GM12878 (cell line): ENCODE results near the gene ICE1. TPM values are rescaled to one million over a fixed set of nuclear protein-coding genes. Genes with fewer than 3 reads are reported as not detected.

Experiments used
- ATAC-seq: fragments of 200-7000 bp; cut with Tn5 transposase; 3 replicates; pipeline ENCODE4 v1.9.1; 2020; ENCODE audit warnings: mild to moderate bottlenecking, moderate library complexity
- BruUV-seq: library from RNA; stranded (reverse); fragments of 400-500 nt; replicated peaks from 2 replicates; lab custom pipeline; 2021; lab: Mats Ljungman, UMichigan
- CTCF ChIA-PET: fragments of 300-600 bp; sonication (Branson Sonifier 250); formaldehyde crosslinking; extraction: SDS; loops from one replicate; lab custom pipeline; 2021; ENCODE audit warnings: inconsistent platforms; lab: Yijun Ruan, JAX
- POLR2A ChIA-PET: fragments of 350-600 bp; formaldehyde crosslinking; extraction: SDS; loops from one replicate; lab custom pipeline; 2021; ENCODE audit warnings: inconsistent platforms; lab: Charles Lee
- RAD21 ChIA-PET: fragments of 300-600 bp; sonication (Branson Sonifier 250); formaldehyde crosslinking; loops from one replicate; lab custom pipeline; 2023; ENCODE audit warnings: antibody characterized with exemption; ENCODE audit not compliant: unreplicated experiment; lab: Charles Lee
- SMC1A ChIA-PET: fragments of 300-600 bp; sonication (Branson Sonifier 250); formaldehyde crosslinking; loops from one replicate; lab custom pipeline; 2023; ENCODE audit not compliant: unreplicated experiment, uncharacterized antibody; lab: Charles Lee
- DNase-seq: peaks from one replicate; pipeline ENCODE4 v3.0.0-alpha.2; 2011; ENCODE audit warnings: low read depth, low spot score
- FAIRE-seq: peaks from 3 replicates; lab custom pipeline; 2011; peaks lifted over from hg19 to GRCh38; lab: Jason Lieb, UNC
- H2AFZ ChIP-seq: 2 replicates; pipeline ENCODE4 v1.6.0; 2011; ENCODE audit warnings: low read depth, low read length, control low read depth; ENCODE audit not compliant: control insufficient read depth
- H3K27ac ChIP-seq: 2 replicates; pipeline ENCODE4 v1.5.1; 2011; ENCODE audit warnings: control low read depth; ENCODE audit not compliant: control insufficient read depth, insufficient read depth
- H3K27me3 ChIP-seq, 2 experiments: replicated peaks in 1 of 2; 2 replicates each; pipeline versions ENCODE4 v1.6.0 to v1.6.1; 2011; ENCODE audit warnings: low read length in 1 of 2; ENCODE audit not compliant: control insufficient read depth in 2 of 2, insufficient read depth in 2 of 2
- H3K36me3 ChIP-seq, 2 experiments: 2 replicates each; pipeline ENCODE4 v1.5.1; 2011; ENCODE audit warnings: low read length in 1 of 2; ENCODE audit not compliant: control insufficient read depth in 2 of 2, insufficient read depth in 2 of 2
- H3K4me1 ChIP-seq: 2 replicates; pipeline ENCODE4 v1.6.1; 2011; ENCODE audit warnings: mild to moderate bottlenecking, low read length, moderate library complexity, mixed read lengths; ENCODE audit not compliant: control insufficient read depth, insufficient read depth
- H3K4me2 ChIP-seq: 2 replicates; pipeline ENCODE4 v1.6.0; 2011; ENCODE audit warnings: control low read depth; ENCODE audit not compliant: control insufficient read depth, insufficient read depth
- H3K4me3 ChIP-seq: fragments of 200-600 bp; sonication (generic); 2 replicates; pipeline ENCODE4 v1.5.1; 2016
- H3K79me2 ChIP-seq: 2 replicates; pipeline ENCODE4 v1.6.0; 2011; ENCODE audit warnings: low read length; ENCODE audit not compliant: control insufficient read depth, insufficient read depth
- H3K9ac ChIP-seq: 2 replicates; pipeline ENCODE4 v1.8.0; 2011; ENCODE audit warnings: low read length, control low read depth, mixed read lengths; ENCODE audit not compliant: control insufficient read depth, insufficient read depth
- H3K9me3 ChIP-seq: replicated peaks from 3 replicates; pipeline ENCODE4 v1.5.1; 2011; ENCODE audit warnings: mild to moderate bottlenecking, low read length; ENCODE audit not compliant: control insufficient read depth, insufficient read depth
- H4K20me1 ChIP-seq: 2 replicates; pipeline ENCODE4 v1.6.0; 2011; ENCODE audit not compliant: control insufficient read depth, insufficient read depth
- CHD1 ChIP-seq: IDR thresholded peaks from 2 replicates; pipeline ENCODE4 v1.6.1; 2012; ENCODE audit warnings: low read depth, low read length, improper control_type of control experiment
- IRF5 ChIP-seq: fragments of 450-650 bp; IDR thresholded peaks from 2 replicates; pipeline ENCODE4 v1.6.1; 2017; ENCODE audit warnings: borderline replicate concordance
- NBN ChIP-seq: fragments of 450-650 bp; IDR thresholded peaks from 2 replicates; pipeline ENCODE4 v1.6.1; 2016
- RFX5 ChIP-seq: IDR thresholded peaks from 2 replicates; pipeline ENCODE4 v1.6.1; 2011; ENCODE audit warnings: low read depth, low read length, improper control_type of control experiment
- WGBS: methylation state at CpG from one replicate; pipeline ENCODE4 v1.1.6; 2016; ENCODE audit warnings: low lambda C conversion rate; ENCODE audit not compliant: insufficient replicate concordance, insufficient coverage; ENCODE audit errors: missing lambda C conversion rate; 5-methylcytosine and 5-hydroxymethylcytosine counted together
- in situ Hi-C: fragments of 300-500 bp; cut with MboI; formaldehyde crosslinking; loops from 9 replicates; pipeline ENCODE4 v1.14.3; 2018; ENCODE audit warnings: mixed read lengths
- intact Hi-C: fragments of 100-400 bp; cut with micrococcal nuclease; formaldehyde crosslinking; loops from one replicate; pipeline ENCODE4 v1.14.2; 2022; ENCODE audit not compliant: unreplicated experiment
- polyA plus RNA-seq, 11 experiments: library from polyadenylated mRNA; depleted of rRNA in 4 of 11; unstranded in 6 of 11; stranded (reverse) in 5 of 11; fragments of >200 nt; fragmentation: Nextera tagmentation in 4 of 11; fragmentation: Illumina TruSeq in 1 of 11; extraction: Ambion mirVana in 4 of 11; extraction: Trizol in 1 of 11; gene quantifications; 1 replicate in 1 of 11; 2 replicates in 10 of 11; pipeline versions ENCODE4 v1.2.1 to v1.2.3, GENCODE V29; 2011 to 2016; ENCODE audit warnings: inconsistent platforms in 2 of 11, missing spikeins in 2 of 11, low read depth in 1 of 11
- total RNA-seq, 4 experiments: library from RNA; depleted of rRNA in 3 of 4; stranded (reverse); fragments of >200 nt in 3 of 4; fragmentation: Illumina TruSeq in 1 of 4; extraction: Trizol in 1 of 4; gene quantifications; 2 replicates each; pipeline versions ENCODE4 v1.2.1 to v1.2.3, GENCODE V29; 2013 to 2021

ICE1 gene
- total and polyA plus RNA-seq, 10 of the 15 experiments (the other 5 are each of a cell fraction or from before 2014, with no cell fraction given): 3.8 to 31.4 (median 18.9) TPM

GRCh38 chr5:5536871-5537270 is 114.4 kb downstream of the ICE1 start:
- Histone ChIP-seq H3K4me2 (no peak overlapping the region), H3K4me1 (no peaks in the 10 kb centered on the region), H4K20me1 (no peaks in the 10 kb centered on the region), H3K36me3 (no peaks in the 10 kb centered on the region), H3K27ac (no peak overlapping the region), H3K4me3 (no peak overlapping the region), H3K9ac (no peak overlapping the region), H3K27me3 (no peaks in the 10 kb centered on the region), H3K79me2 (no peaks in the 10 kb centered on the region), H3K9me3 (no peaks in the 10 kb centered on the region), H2AFZ (no peak overlapping the region)
- 85% methylated on average over 4 of the region's 4 CpGs for WGBS
- ChIA-PET SMC1A (no interaction called here), POLR2A (no interaction called here), RAD21 (no interaction called here), CTCF (no interaction called here)
- no peak for ATAC-seq
- no TSS peak for BruUV-seq
- intact Hi-C loops: no loop called here
- TF ChIP-seq NBN (no peak), CHD1 (no peak), IRF5 (no peak)
- DNase-seq: no peak
- in situ Hi-C loops: no loop called here
- FAIRE-seq: no peak

GRCh38 chr5:5537426-5537825 is 114.9 kb downstream of the ICE1 start:
- ATAC-seq: no peak
- no peaks in the 10 kb centered on the region for H3K27me3 ChIP-seq
- no peaks in the 10 kb centered on the region for H4K20me1 ChIP-seq
- H3K27ac ChIP-seq: no peak overlapping the region
- ChIA-PET RAD21 (no interaction called here), SMC1A (no interaction called here), CTCF (no interaction called here), POLR2A (no interaction called here)
- 67% methylated on average over 7 of the region's 8 CpGs for WGBS
- no peak overlapping the region for H3K4me3 ChIP-seq
- BruUV-seq: no TSS peak
- TF ChIP-seq RFX5: no peak
- in situ Hi-C loops: no loop called here
- no peaks in the 10 kb centered on the region for H3K79me2 ChIP-seq
- no peaks in the 10 kb centered on the region for H3K4me1 ChIP-seq
- FAIRE-seq: no peak
- no peak overlapping the region for H3K4me2 ChIP-seq
- no peak for DNase-seq
- no peak overlapping the region for H2AFZ ChIP-seq
- H3K9me3 ChIP-seq: no peaks in the 10 kb centered on the region
- intact Hi-C loops: no loop called here
- H3K36me3 ChIP-seq: no peaks in the 10 kb centered on the region
- H3K9ac ChIP-seq: no peak overlapping the region
